AG08395 (cell line): ENCODE data around the gene CEP135.
"Not testable (repeated sequence)": the region's sequence is repeated elsewhere in the genome, so short reads cannot be mapped to it uniquely, and the experiment has no call there.

Source experiments
- DNase-seq: peaks from one replicate; pipeline ENCODE4 v3.0.0; 2012; ENCODE audit warnings: mixed read lengths, low spot score

The CEP135 gene

GRCh38 chr4:56026596-56026995 is 77.9 kb downstream of the CEP135 start:
- no peak for DNase-seq

GRCh38 chr4:56028165-56028564 is 79.4 kb downstream of the CEP135 start:
- DNase-seq = no peak

GRCh38 chr4:56038487-56039162 is 89.9 kb downstream of the CEP135 start:
- no peak for DNase-seq

GRCh38 chr4:56040842-56041241 is 92.1 kb downstream of the CEP135 start:
- DNase-seq = no peak

- DNase-seq = no peak
Measured at GRCh38 chr4:56042225-56042624, 93.5 kb downstream of the CEP135 start.

- DNase-seq = no peak
Measured at GRCh38 chr4:56048383-56048701, 99.6 kb downstream of the CEP135 start.

GRCh38 chr4:56048702-56049431 is 100.1 kb downstream of the CEP135 start:
- peak; percentile 54 for DNase-seq

- DNase-seq = no peak
Measured at GRCh38 chr4:56050625-56051024, 101.9 kb downstream of the CEP135 start.

- DNase-seq = no peak
Measured at GRCh38 chr4:56051029-56051709, 102.4 kb downstream of the CEP135 start.

- no peak for DNase-seq
Measured at GRCh38 chr4:56051710-56052075, 102.9 kb downstream of the CEP135 start.

- DNase-seq = no peak
Measured at GRCh38 chr4:56052481-56052880, 103.7 kb downstream of the CEP135 start.

- no peak for DNase-seq
Measured at GRCh38 chr4:56052966-56053365, 104.2 kb downstream of the CEP135 start.

GRCh38 chr4:56055027-56055977 is 106.6 kb downstream of the CEP135 start:
- no peak for DNase-seq

- no peak for DNase-seq
Measured at GRCh38 chr4:56055991-56056390, 107.2 kb downstream of the CEP135 start.

- no peak for DNase-seq
Measured at GRCh38 chr4:56058555-56058954, 109.8 kb downstream of the CEP135 start.

GRCh38 chr4:56060036-56060435 is 111.3 kb downstream of the CEP135 start:
- DNase-seq = no peak

- DNase-seq = no peak
Measured at GRCh38 chr4:56062106-56062505, 113.4 kb downstream of the CEP135 start.

GRCh38 chr4:56062526-56063145 is 113.9 kb downstream of the CEP135 start:
- no peak for DNase-seq

- DNase-seq = no peak
Measured at GRCh38 chr4:56066493-56066892, 117.7 kb downstream of the CEP135 start.

- DNase-seq = no peak
Measured at GRCh38 chr4:56067826-56068225, 119.1 kb downstream of the CEP135 start.

- not testable (repeated sequence) for DNase-seq
Measured at GRCh38 chr4:56072730-56073129, 124.0 kb downstream of the CEP135 start.

GRCh38 chr4:56077676-56078075 is 128.9 kb downstream of the CEP135 start:
- DNase-seq = no peak
